ENCODE measurements around the gene EXOC6B.

The EXOC6B gene

GRCh38 chr2:72341639-72342038, 484.2 kb downstream of the EXOC6B start:
- in situ Hi-C loops (cut with HindIII; ENCODE audit: low pct_unique_long_range_greater_than_20kb, low sequenced_read_pairs), result no loop called here
- no peak for TF ChIP-seq JUND (IDR thresholded peaks at IDR 0.05; ENCODE audit: low read depth)
- no peak for DNase-seq (ENCODE audit: low read depth in 1 of 2, low spot score in 1 of 2)

- no peak for DNase-seq (ENCODE audit: low read depth in 1 of 2, low spot score in 1 of 2)
- in situ Hi-C loops (cut with HindIII; ENCODE audit: low pct_unique_long_range_greater_than_20kb, low sequenced_read_pairs), result no loop called here
- TF ChIP-seq JUND (IDR thresholded peaks at IDR 0.05; ENCODE audit: low read depth), result no peak
These were observed 485.2 kb downstream of the EXOC6B start for GRCh38 chr2:72340665-72341064.

GRCh38 chr2:72338076-72338475, 487.8 kb downstream of the EXOC6B start:
- DNase-seq (ENCODE audit: low read depth in 1 of 2, low spot score in 1 of 2), result no peak
- TF ChIP-seq JUND (IDR thresholded peaks at IDR 0.05; ENCODE audit: low read depth), result no peak
- in situ Hi-C loops (cut with HindIII; ENCODE audit: low pct_unique_long_range_greater_than_20kb, low sequenced_read_pairs), result no loop called here

- in situ Hi-C loops (cut with HindIII; ENCODE audit: low pct_unique_long_range_greater_than_20kb, low sequenced_read_pairs), result no loop called here
- TF ChIP-seq JUND (IDR thresholded peaks at IDR 0.05; ENCODE audit: low read depth), result no peak
- DNase-seq (ENCODE audit: low read depth in 1 of 2, low spot score in 1 of 2), result no peak
These were observed 493.1 kb downstream of the EXOC6B start for GRCh38 chr2:72332720-72333119.

- peak in 1 of 2 experiments; percentile 76 for DNase-seq (ENCODE audit: low read depth in 1 of 2, low spot score in 1 of 2)
- no peak for TF ChIP-seq JUND (IDR thresholded peaks at IDR 0.05; ENCODE audit: low read depth)
- in situ Hi-C loops (cut with HindIII; ENCODE audit: low pct_unique_long_range_greater_than_20kb, low sequenced_read_pairs), result no loop called here
These were observed 495.2 kb downstream of the EXOC6B start for GRCh38 chr2:72330652-72331051.

- DNase-seq (ENCODE audit: low read depth in 1 of 2, low spot score in 1 of 2), result no peak
- in situ Hi-C loops (cut with HindIII; ENCODE audit: low pct_unique_long_range_greater_than_20kb, low sequenced_read_pairs), result no loop called here
- no peak for TF ChIP-seq JUND (IDR thresholded peaks at IDR 0.05; ENCODE audit: low read depth)
These were observed 499.1 kb downstream of the EXOC6B start for GRCh38 chr2:72326759-72327158.

GRCh38 chr2:72325592-72326422, 500.0 kb downstream of the EXOC6B start:
- in situ Hi-C loops (cut with HindIII; ENCODE audit: low pct_unique_long_range_greater_than_20kb, low sequenced_read_pairs), result no loop called here
- TF ChIP-seq JUND (IDR thresholded peaks at IDR 0.05; ENCODE audit: low read depth), result no peak
- DNase-seq (ENCODE audit: low read depth in 1 of 2, low spot score in 1 of 2), result peak in 1 of 2 experiments; percentile 39

GRCh38 chr2:72316774-72317173, 509.1 kb downstream of the EXOC6B start:
- in situ Hi-C loops (cut with HindIII; ENCODE audit: low pct_unique_long_range_greater_than_20kb, low sequenced_read_pairs), result no loop called here
- no peak for DNase-seq (ENCODE audit: low read depth in 1 of 2, low spot score in 1 of 2)
- no peak for TF ChIP-seq JUND (IDR thresholded peaks at IDR 0.05; ENCODE audit: low read depth)

GRCh38 chr2:72300147-72300684, 525.6 kb downstream of the EXOC6B start:
- no peak for DNase-seq (ENCODE audit: low read depth in 1 of 2, low spot score in 1 of 2)
- no peak for TF ChIP-seq JUND (IDR thresholded peaks at IDR 0.05; ENCODE audit: low read depth)
- in situ Hi-C loops (cut with HindIII; ENCODE audit: low pct_unique_long_range_greater_than_20kb, low sequenced_read_pairs), result no loop called here

GRCh38 chr2:72293620-72294019, 532.2 kb downstream of the EXOC6B start:
- in situ Hi-C loops (cut with HindIII; ENCODE audit: low pct_unique_long_range_greater_than_20kb, low sequenced_read_pairs), result no loop called here
- TF ChIP-seq JUND (IDR thresholded peaks at IDR 0.05; ENCODE audit: low read depth), result no peak
- no peak for DNase-seq (ENCODE audit: low read depth in 1 of 2, low spot score in 1 of 2)

- TF ChIP-seq JUND (IDR thresholded peaks at IDR 0.05; ENCODE audit: low read depth), result no peak
- in situ Hi-C loops (cut with HindIII; ENCODE audit: low pct_unique_long_range_greater_than_20kb, low sequenced_read_pairs), result no loop called here
- no peak for DNase-seq (ENCODE audit: low read depth in 1 of 2, low spot score in 1 of 2)
These were observed 533.4 kb downstream of the EXOC6B start for GRCh38 chr2:72292433-72292832.

GRCh38 chr2:72291059-72291458, 534.8 kb downstream of the EXOC6B start:
- no peak for TF ChIP-seq JUND (IDR thresholded peaks at IDR 0.05; ENCODE audit: low read depth)
- in situ Hi-C loops (cut with HindIII; ENCODE audit: low pct_unique_long_range_greater_than_20kb, low sequenced_read_pairs), result no loop called here
- no peak for DNase-seq (ENCODE audit: low read depth in 1 of 2, low spot score in 1 of 2)

GRCh38 chr2:72289736-72290135, 536.1 kb downstream of the EXOC6B start:
- TF ChIP-seq JUND (IDR thresholded peaks at IDR 0.05; ENCODE audit: low read depth), result no peak
- no peak for DNase-seq (ENCODE audit: low read depth in 1 of 2, low spot score in 1 of 2)
- in situ Hi-C loops (cut with HindIII; ENCODE audit: low pct_unique_long_range_greater_than_20kb, low sequenced_read_pairs), result no loop called here

Data from T47D (cell line).